OCI-LY1 (cell line): Measurements from ENCODE around the gene SLC2A13.

Source experiments
- H2AFZ ChIP-seq: fragments of 200-600 bp; sonication (generic), shearing (Covaris generic); 2 replicates; pipeline ENCODE4 v1.6.0; 2014; ENCODE audit warnings: antibody characterized with exemption, mild to moderate bottlenecking, low read length
- H3F3A ChIP-seq: fragments of 200-600 bp; sonication (generic), shearing (Covaris generic); 2 replicates; pipeline ENCODE4 v1.6.0; 2014; ENCODE audit warnings: mild to moderate bottlenecking, antibody characterized with exemption, low read length, moderate library complexity; ENCODE audit not compliant: insufficient read depth
- H3K27ac ChIP-seq: fragments of 200-600 bp; sonication (generic); 2 replicates; pipeline ENCODE4 v1.5.1; 2014; ENCODE audit warnings: low read length, mixed run types, mild to moderate bottlenecking, low read depth; ENCODE audit not compliant: poor library complexity, severe bottlenecking
- H3K27me3 ChIP-seq: fragments of 200-600 bp; sonication (generic); 2 replicates; pipeline ENCODE4 v1.6.0; 2014; ENCODE audit warnings: antibody characterized with exemption, mild to moderate bottlenecking, low read length, moderate library complexity; ENCODE audit not compliant: insufficient read depth
- H3K36me3 ChIP-seq: fragments of 200-600 bp; sonication (generic); 2 replicates; pipeline ENCODE4 v1.6.1; 2014; ENCODE audit warnings: mild to moderate bottlenecking, antibody characterized with exemption, low read length, moderate library complexity, mixed read lengths; ENCODE audit not compliant: insufficient read depth
- H3K4me1 ChIP-seq: fragments of 200-600 bp; sonication (generic); 2 replicates; pipeline ENCODE4 v1.5.1; 2014; ENCODE audit warnings: mild to moderate bottlenecking, low read length, moderate library complexity; ENCODE audit not compliant: insufficient read depth, severe bottlenecking
- H3K4me2 ChIP-seq: fragments of 200-600 bp; sonication (generic), shearing (Covaris generic); 2 replicates; pipeline ENCODE4 v1.6.1; 2014; ENCODE audit warnings: low read length
- H3K4me3 ChIP-seq: fragments of 200-600 bp; sonication (generic); 2 replicates; pipeline ENCODE4 v1.5.1; 2014; ENCODE audit warnings: low read length, low read depth, mild to moderate bottlenecking, mixed read lengths; ENCODE audit not compliant: poor library complexity, severe bottlenecking
- H3K79me2 ChIP-seq: fragments of 200-600 bp; shearing (Covaris generic); 2 replicates; pipeline ENCODE4 v1.6.1; 2016; ENCODE audit warnings: mixed run types, low read length, mixed read lengths; ENCODE audit not compliant: insufficient read depth
- H3K9ac ChIP-seq: fragments of 200-600 bp; sonication (generic), shearing (Covaris generic); 2 replicates; pipeline ENCODE4 v1.6.1; 2014; ENCODE audit warnings: mild to moderate bottlenecking, low read length, mixed read lengths
- H3K9me2 ChIP-seq: fragments of 200-600 bp; sonication (generic), shearing (Covaris generic); 2 replicates; pipeline ENCODE4 v1.6.1; 2014; ENCODE audit warnings: low read depth, mild to moderate bottlenecking, low read length, mixed read lengths
- H3K9me3 ChIP-seq: fragments of 200-600 bp; shearing (Covaris generic); 2 replicates; pipeline ENCODE4 v1.6.1; 2014; ENCODE audit warnings: low read length, mixed read lengths
- H4K20me1 ChIP-seq: fragments of 200-600 bp; sonication (generic), shearing (Covaris generic); 2 replicates; pipeline ENCODE4 v1.6.0; 2016; ENCODE audit warnings: mild to moderate bottlenecking, low read length; ENCODE audit not compliant: insufficient read depth
- EZH2 ChIP-seq: fragments of 200-600 bp; sonication (generic), shearing (Covaris generic); IDR thresholded peaks from 2 replicates; pipeline ENCODE4 v1.8.0; 2017; ENCODE audit warnings: borderline replicate concordance, mixed run types, mild to moderate bottlenecking, antibody characterized with exemption, low read length, moderate library complexity, mixed read lengths
- TF ChIP-seq, protein P1 (sequence below): fragments of 200-600 bp; sonication (generic), shearing (Covaris generic); IDR thresholded peaks from 2 replicates; pipeline ENCODE4 v1.5.1; 2017; ENCODE audit warnings: mild to moderate bottlenecking, antibody characterized with exemption, low read length, moderate library complexity, mixed read lengths

The SLC2A13 gene

GRCh38 chr12:40105515-40106201 lies at the start of gene SLC2A13:
Gene SLC2A13, minus strand, starts transcription at chr12:40106081. Its CDS starts 273 bp downstream, at chr12:40105808.
- Histone ChIP-seq H3K9me2 (no peaks in the 10 kb centered on the region), H4K20me1 (no peaks in the 10 kb centered on the region), H3K36me3 (no peaks in the 10 kb centered on the region), H3K9me3 (no peaks in the 10 kb centered on the region), H3K79me2 (0 out of 2 replicates have a peak, but pooled peaks cover 4% of the 10 kb centered on the region), H2AFZ (peak within 1 kb of the TSS; percentile 85), H3K27ac (peak within 1 kb of the TSS; percentile 42), H3K9ac (peak within 1 kb of the TSS; percentile 93), H3K4me1 (peaks cover 58% of the 10 kb centered on the region), H3K4me3 (peak within 1 kb of the TSS; percentile 92), H3F3A (peaks cover 4% of the 10 kb centered on the region; the same call in 1 of the 2 replicates), H3K27me3 (no peaks in the 10 kb centered on the region), H3K4me2 (peak within 1 kb of the TSS; percentile 68)
- TF ChIP-seq, protein P1, sequence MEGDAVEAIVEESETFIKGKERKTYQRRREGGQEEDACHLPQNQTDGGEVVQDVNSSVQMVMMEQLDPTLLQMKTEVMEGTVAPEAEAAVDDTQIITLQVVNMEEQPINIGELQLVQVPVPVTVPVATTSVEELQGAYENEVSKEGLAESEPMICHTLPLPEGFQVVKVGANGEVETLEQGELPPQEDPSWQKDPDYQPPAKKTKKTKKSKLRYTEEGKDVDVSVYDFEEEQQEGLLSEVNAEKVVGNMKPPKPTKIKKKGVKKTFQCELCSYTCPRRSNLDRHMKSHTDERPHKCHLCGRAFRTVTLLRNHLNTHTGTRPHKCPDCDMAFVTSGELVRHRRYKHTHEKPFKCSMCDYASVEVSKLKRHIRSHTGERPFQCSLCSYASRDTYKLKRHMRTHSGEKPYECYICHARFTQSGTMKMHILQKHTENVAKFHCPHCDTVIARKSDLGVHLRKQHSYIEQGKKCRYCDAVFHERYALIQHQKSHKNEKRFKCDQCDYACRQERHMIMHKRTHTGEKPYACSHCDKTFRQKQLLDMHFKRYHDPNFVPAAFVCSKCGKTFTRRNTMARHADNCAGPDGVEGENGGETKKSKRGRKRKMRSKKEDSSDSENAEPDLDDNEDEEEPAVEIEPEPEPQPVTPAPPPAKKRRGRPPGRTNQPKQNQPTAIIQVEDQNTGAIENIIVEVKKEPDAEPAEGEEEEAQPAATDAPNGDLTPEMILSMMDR = no peak
- TF ChIP-seq EZH2 = no peak

- Histone ChIP-seq H3K36me3 (no peaks in the 10 kb centered on the region), H3F3A (no peaks in the 10 kb centered on the region), H3K9me2 (no peaks in the 10 kb centered on the region), H3K4me2 (no peak overlapping the region), H2AFZ (no peak overlapping the region; the same call in 1 of the 2 replicates), H3K4me1 (peaks cover 54% of the 10 kb centered on the region), H4K20me1 (no peaks in the 10 kb centered on the region), H3K9me3 (no peaks in the 10 kb centered on the region), H3K27me3 (no peaks in the 10 kb centered on the region), H3K4me3 (no peak overlapping the region), H3K27ac (peak overlapping the region; percentile 19), H3K9ac (no peak overlapping the region), H3K79me2 (no peaks in the 10 kb centered on the region)
- no peak for TF ChIP-seq EZH2
- TF ChIP-seq, protein P1 = no peak
Measured at GRCh38 chr12:40154381-40154780, 48.5 kb upstream of the SLC2A13 start.

GRCh38 chr12:40153432-40153831 lies 47.6 kb upstream of the SLC2A13 start:
- H3K9me3 ChIP-seq = no peaks in the 10 kb centered on the region
- peaks cover 47% of the 10 kb centered on the region for H3K4me1 ChIP-seq
- H3K27me3 ChIP-seq = no peaks in the 10 kb centered on the region
- no peak overlapping the region for H3K9ac ChIP-seq
- no peaks in the 10 kb centered on the region for H3K36me3 ChIP-seq
- H2AFZ ChIP-seq = peak overlapping the region; percentile 71; the same call in 1 of the 2 replicates
- no peak overlapping the region for H3K4me3 ChIP-seq
- H3K27ac ChIP-seq = peak overlapping the region; percentile 16
- no peaks in the 10 kb centered on the region for H4K20me1 ChIP-seq
- H3K9me2 ChIP-seq = no peaks in the 10 kb centered on the region
- H3K4me2 ChIP-seq = no peak overlapping the region
- no peaks in the 10 kb centered on the region for H3K79me2 ChIP-seq
- TF ChIP-seq, protein P1 = no peak
- TF ChIP-seq EZH2 = no peak
- no peaks in the 10 kb centered on the region for H3F3A ChIP-seq
